Measurements from ENCODE around the gene FN1. TPM values are rescaled to one million over a fixed set of nuclear protein-coding genes. Genes with fewer than 3 reads are reported as not detected.
"Not testable (repeated sequence)": the region's sequence is repeated elsewhere in the genome, so short reads cannot be mapped to it uniquely, and the experiment has no call there.

Gene FN1
- total RNA-seq, 6 experiments from 2014 or later: 938 to 2,279 (median 1,324) TPM

DNA sequence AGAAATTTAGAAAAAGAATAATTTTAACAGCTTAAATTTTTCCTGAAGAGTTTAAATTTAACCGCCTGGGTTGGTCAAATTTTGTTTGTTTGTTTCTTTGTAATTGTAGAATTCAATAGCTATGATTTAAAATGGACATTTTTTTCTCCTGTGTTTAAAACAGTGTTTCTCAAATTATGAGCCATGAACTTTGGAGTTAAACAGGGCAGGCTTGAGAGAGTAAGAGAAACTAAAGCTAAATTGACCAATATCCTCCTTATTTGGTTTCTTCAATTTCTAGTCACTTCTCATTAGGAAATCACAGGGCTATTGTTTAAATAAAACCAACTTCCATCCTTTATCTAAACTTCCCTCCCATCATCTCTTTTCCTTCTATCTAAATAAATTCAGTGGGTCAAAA, 21.9 kb downstream of the FN1 start:
- Histone ChIP-seq H3K36me3 (peaks cover 0 to 59% (median 24%) of the 10 kb centered on the region in 4 donors), H3K9me3 (no peaks in the 10 kb centered on the region), H3K4me1 (peaks cover 0 to 42% (median 13%) of the 10 kb centered on the region in 4 donors), H3K27ac (peak overlapping the region; percentile 1 to 89 (median 71)), H3K27me3 (no peaks in the 10 kb centered on the region), H3K4me3 (no peak overlapping the region)
- no peak for DNase-seq
- WGBS (ENCODE audit: insufficient coverage, low coverage, low lambda C conversion rate, missing lambda C conversion rate): 64% methylated on average over 1 of the region's 1 CpG
- TF ChIP-seq POLR2A (IDR thresholded peaks at IDR 0.05): no peak
- TF ChIP-seq, protein P1, sequence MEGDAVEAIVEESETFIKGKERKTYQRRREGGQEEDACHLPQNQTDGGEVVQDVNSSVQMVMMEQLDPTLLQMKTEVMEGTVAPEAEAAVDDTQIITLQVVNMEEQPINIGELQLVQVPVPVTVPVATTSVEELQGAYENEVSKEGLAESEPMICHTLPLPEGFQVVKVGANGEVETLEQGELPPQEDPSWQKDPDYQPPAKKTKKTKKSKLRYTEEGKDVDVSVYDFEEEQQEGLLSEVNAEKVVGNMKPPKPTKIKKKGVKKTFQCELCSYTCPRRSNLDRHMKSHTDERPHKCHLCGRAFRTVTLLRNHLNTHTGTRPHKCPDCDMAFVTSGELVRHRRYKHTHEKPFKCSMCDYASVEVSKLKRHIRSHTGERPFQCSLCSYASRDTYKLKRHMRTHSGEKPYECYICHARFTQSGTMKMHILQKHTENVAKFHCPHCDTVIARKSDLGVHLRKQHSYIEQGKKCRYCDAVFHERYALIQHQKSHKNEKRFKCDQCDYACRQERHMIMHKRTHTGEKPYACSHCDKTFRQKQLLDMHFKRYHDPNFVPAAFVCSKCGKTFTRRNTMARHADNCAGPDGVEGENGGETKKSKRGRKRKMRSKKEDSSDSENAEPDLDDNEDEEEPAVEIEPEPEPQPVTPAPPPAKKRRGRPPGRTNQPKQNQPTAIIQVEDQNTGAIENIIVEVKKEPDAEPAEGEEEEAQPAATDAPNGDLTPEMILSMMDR (IDR thresholded peaks at IDR 0.05): no peak
- no peak for ATAC-seq
- intact Hi-C loops (cut with DNase I): no loop called here

- no peak for TF ChIP-seq POLR2A (IDR thresholded peaks at IDR 0.05)
- TF ChIP-seq, protein P1 (IDR thresholded peaks at IDR 0.05): no peak
- peaks cover 0 to 61% (median 27%) of the 10 kb centered on the region in 4 donors for H3K36me3 ChIP-seq
- no peaks in the 10 kb centered on the region for H3K9me3 ChIP-seq
- no peaks in the 10 kb centered on the region for H3K27me3 ChIP-seq
- ATAC-seq (no peak), DNase-seq (no peak)
- WGBS (ENCODE audit: insufficient coverage, low coverage, low lambda C conversion rate, missing lambda C conversion rate): 83% methylated on average over 1 of the region's 1 CpG
- no peak overlapping the region for H3K4me3 ChIP-seq
- peaks cover 0 to 38% (median 11%) of the 10 kb centered on the region in 4 donors for H3K4me1 ChIP-seq
- intact Hi-C loops (cut with DNase I): no loop called here
- H3K27ac ChIP-seq: peak overlapping the region in 1 of 3 donors; percentile 89
Measured at GRCh38 chr2:215413484-215413777, 22.4 kb downstream of the FN1 start.

- no peak for TF ChIP-seq POLR2A (IDR thresholded peaks at IDR 0.05)
- intact Hi-C loops (cut with DNase I): no loop called here
- Histone ChIP-seq H3K9me3 (no peaks in the 10 kb centered on the region), H3K36me3 (peaks cover 0 to 67% (median 36%) of the 10 kb centered on the region in 4 donors), H3K4me1 (peaks cover 0 to 28% (median 9%) of the 10 kb centered on the region in 4 donors), H3K27me3 (no peaks in the 10 kb centered on the region), H3K27ac (no peak overlapping the region), H3K4me3 (no peak overlapping the region)
- no peak for ATAC-seq
- WGBS (ENCODE audit: insufficient coverage, low coverage, low lambda C conversion rate, missing lambda C conversion rate): 92% methylated on average over 8 of the region's 9 CpGs
- DNase-seq: no peak
Measured at GRCh38 chr2:215411941-215412743, 23.7 kb downstream of the FN1 start.

- Histone ChIP-seq H3K36me3 (peaks cover 2 to 80% (median 42%) of the 10 kb centered on the region in 4 donors), H3K4me1 (peaks cover 0 to 17% (median 6%) of the 10 kb centered on the region in 4 donors), H3K27me3 (no peaks in the 10 kb centered on the region), H3K27ac (peak overlapping the region in 1 of 3 donors; percentile 6), H3K9me3 (no peaks in the 10 kb centered on the region), H3K4me3 (no peak overlapping the region)
- no peak for DNase-seq
- TF ChIP-seq, protein P1 (IDR thresholded peaks at IDR 0.05): no peak
- no peak for TF ChIP-seq POLR2A (IDR thresholded peaks at IDR 0.05)
- intact Hi-C loops (cut with DNase I): no loop called here
- WGBS (ENCODE audit: insufficient coverage, low coverage, low lambda C conversion rate, missing lambda C conversion rate): 0% methylated on average over 1 of the region's 1 CpG
- ATAC-seq: peak in 1 of 4 donors; percentile 51
Measured at GRCh38 chr2:215410932-215411285, 25.0 kb downstream of the FN1 start.

DNA sequence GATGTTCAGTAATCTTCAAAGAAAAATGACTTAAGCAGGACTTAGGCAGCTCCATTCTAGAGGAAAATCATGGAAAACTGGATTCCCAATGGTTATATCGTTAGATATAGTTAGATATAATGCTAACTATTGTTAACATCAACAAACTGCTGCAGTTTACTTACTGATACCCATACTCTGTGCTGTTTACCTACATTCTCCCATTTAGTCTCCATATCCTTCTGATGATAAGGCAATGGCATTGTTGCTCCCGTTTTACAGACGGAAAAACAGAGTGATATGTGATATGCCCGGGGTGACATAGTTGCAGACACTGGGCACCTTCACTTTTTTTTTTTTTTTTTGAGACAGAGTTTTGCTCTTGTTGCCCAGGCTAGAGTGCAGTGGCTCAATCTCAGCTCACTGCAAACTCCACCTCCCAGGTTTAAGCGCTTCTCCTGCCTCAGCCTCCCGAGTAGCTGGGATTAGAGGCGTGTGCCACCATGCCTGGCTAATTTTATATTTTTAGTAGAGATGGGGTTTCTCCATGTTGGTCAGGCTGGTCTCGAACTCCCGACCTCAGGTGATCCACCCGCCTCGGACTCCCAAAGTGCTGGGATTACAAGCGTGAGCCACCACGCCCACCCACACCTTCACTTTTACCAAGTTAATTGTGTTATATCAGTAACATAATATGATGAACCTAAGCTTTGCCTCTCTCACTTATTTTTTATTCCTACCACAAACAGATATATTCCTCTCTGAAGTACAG, 25.5 kb downstream of the FN1 start:
- Histone ChIP-seq H3K4me1 (peaks cover 0 to 16% (median 5%) of the 10 kb centered on the region in 4 donors), H3K27ac (peak overlapping the region in 1 of 3 donors; percentile 15), H3K36me3 (peaks cover 2 to 85% (median 45%) of the 10 kb centered on the region in 4 donors)
- H3K9me3 ChIP-seq; H3K27me3 ChIP-seq; intact Hi-C loops (cut with DNase I); H3K4me3 ChIP-seq; DNase-seq; ATAC-seq: not testable (repeated sequence)
- 86% methylated on average over 12 of the region's 13 CpGs for WGBS (ENCODE audit: insufficient coverage, low coverage, low lambda C conversion rate, missing lambda C conversion rate)
